ENCODE measurements around the gene ZNF346. TPM values are rescaled to one million over a fixed set of nuclear protein-coding genes. Genes with fewer than 3 reads are reported as not detected.

The ZNF346 gene
- total and polyA plus RNA-seq, 2 of the 13 experiments (the other 11 are each of a cell fraction or from before 2014, with no cell fraction given) = 8.6 to 19.4 TPM

DNA sequence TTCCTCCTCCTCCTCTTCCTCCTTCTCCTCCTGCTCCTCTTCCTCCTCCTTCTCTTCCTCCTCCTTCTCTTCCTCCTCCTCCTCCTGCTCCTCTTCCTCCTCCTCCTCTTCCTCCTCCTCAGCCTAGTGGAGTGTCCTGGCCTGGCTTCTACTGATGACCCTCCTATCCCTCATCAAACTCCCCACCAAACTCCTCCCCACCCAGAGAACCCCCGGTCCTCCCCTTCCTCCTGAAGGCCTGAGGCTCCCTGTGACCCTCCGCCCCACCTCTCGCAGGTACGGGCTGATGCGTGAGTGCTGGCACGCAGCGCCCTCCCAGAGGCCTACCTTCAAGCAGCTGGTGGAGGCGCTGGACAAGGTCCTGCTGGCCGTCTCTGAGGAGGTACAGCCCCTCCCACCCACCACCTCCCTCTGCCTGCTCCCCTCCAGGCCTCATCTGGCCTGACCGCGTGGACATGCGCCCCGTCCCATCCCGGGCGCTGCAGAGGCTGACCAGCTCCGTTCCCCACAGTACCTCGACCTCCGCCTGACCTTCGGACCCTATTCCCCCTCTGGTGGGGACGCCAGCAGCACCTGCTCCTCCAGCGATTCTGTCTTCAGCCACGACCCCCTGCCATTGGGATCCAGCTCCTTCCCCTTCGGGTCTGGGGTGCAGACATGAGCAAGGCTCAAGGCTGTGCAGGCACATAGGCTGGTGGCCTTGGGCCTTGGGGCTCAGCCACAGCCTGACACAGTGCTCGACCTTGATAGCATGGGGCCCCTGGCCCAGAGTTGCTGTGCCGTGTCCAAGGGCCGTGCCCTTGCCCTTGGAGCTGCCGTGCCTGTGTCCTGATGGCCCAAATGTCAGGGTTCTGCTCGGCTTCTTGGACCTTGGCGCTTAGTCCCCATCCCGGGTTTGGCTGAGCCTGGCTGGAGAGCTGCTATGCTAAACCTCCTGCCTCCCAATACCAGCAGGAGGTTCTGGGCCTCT lies 74.8 kb downstream of the ZNF346 start (continued):
- TF ChIP-seq, protein P1, sequence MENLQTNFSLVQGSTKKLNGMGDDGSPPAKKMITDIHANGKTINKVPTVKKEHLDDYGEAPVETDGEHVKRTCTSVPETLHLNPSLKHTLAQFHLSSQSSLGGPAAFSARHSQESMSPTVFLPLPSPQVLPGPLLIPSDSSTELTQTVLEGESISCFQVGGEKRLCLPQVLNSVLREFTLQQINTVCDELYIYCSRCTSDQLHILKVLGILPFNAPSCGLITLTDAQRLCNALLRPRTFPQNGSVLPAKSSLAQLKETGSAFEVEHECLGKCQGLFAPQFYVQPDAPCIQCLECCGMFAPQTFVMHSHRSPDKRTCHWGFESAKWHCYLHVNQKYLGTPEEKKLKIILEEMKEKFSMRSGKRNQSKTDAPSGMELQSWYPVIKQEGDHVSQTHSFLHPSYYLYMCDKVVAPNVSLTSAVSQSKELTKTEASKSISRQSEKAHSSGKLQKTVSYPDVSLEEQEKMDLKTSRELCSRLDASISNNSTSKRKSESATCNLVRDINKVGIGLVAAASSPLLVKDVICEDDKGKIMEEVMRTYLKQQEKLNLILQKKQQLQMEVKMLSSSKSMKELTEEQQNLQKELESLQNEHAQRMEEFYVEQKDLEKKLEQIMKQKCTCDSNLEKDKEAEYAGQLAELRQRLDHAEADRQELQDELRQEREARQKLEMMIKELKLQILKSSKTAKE (CRISPR knock-in tag; IDR thresholded peaks at IDR 0.05; ENCODE audit: borderline replicate concordance) = peak; percentile 73
- TF ChIP-seq AGO1 (IDR thresholded peaks at IDR 0.05; ENCODE audit: low read depth, low read length, poor library complexity, severe bottlenecking) (no peak), ZNF501 (CRISPR knock-in tag; IDR thresholded peaks at IDR 0.05) (no peak), PHF8 (CRISPR knock-in tag; IDR thresholded peaks at IDR 0.05) (no peak), ZNF326 (CRISPR knock-in tag; IDR thresholded peaks at IDR 0.05; ENCODE audit: borderline replicate concordance) (no peak), NR2F2 (IDR thresholded peaks at IDR 0.05; ENCODE audit: borderline replicate concordance, low read depth) (no peak), ZNF331 (CRISPR knock-in tag; IDR thresholded peaks at IDR 0.05) (no peak), NFIC (IDR thresholded peaks at IDR 0.05; ENCODE audit: low read length) (no peak), ZFAT (CRISPR knock-in tag; conservative IDR thresholded peaks at IDR 0.05) (no peak), ELF3 (CRISPR knock-in tag; IDR thresholded peaks at IDR 0.05) (no peak), ZNF850 (CRISPR knock-in tag; conservative IDR thresholded peaks at IDR 0.05) (no peak), MYNN (CRISPR knock-in tag; IDR thresholded peaks at IDR 0.05; ENCODE audit: low read depth) (no peak), KLF9 (CRISPR knock-in tag; IDR thresholded peaks at IDR 0.05; ENCODE audit: low read depth) (no peak), RFX5 (IDR thresholded peaks at IDR 0.05; ENCODE audit: low read depth, low read length) (no peak)
- TF ChIP-seq, protein P2, sequence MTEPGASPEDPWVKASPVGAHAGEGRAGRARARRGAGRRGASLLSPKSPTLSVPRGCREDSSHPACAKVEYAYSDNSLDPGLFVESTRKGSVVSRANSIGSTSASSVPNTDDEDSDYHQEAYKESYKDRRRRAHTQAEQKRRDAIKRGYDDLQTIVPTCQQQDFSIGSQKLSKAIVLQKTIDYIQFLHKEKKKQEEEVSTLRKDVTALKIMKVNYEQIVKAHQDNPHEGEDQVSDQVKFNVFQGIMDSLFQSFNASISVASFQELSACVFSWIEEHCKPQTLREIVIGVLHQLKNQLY (CRISPR knock-in tag; IDR thresholded peaks at IDR 0.05) = no peak
- TF ChIP-seq, protein P3, sequence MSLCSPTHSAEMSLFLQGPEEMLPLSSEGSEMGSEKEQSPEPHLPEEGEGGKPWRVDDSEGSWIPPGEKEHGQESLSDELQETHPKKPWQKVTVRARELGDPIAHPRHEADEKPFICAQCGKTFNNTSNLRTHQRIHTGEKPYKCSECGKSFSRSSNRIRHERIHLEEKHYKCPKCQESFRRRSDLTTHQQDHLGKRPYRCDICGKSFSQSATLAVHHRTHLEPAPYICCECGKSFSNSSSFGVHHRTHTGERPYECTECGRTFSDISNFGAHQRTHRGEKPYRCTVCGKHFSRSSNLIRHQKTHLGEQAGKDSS (CRISPR knock-in tag; IDR thresholded peaks at IDR 0.05; ENCODE audit: borderline replicate concordance, low read depth) = peak; percentile 82; the same call in 1 of the 2 replicates
- TF ChIP-seq, protein P4, sequence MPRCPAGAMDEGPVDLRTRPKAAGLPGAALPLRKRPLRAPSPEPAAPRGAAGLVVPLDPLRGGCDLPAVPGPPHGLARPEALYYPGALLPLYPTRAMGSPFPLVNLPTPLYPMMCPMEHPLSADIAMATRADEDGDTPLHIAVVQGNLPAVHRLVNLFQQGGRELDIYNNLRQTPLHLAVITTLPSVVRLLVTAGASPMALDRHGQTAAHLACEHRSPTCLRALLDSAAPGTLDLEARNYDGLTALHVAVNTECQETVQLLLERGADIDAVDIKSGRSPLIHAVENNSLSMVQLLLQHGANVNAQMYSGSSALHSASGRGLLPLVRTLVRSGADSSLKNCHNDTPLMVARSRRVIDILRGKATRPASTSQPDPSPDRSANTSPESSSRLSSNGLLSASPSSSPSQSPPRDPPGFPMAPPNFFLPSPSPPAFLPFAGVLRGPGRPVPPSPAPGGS (CRISPR knock-in tag; IDR thresholded peaks at IDR 0.05) = peak; percentile 61; the same call in 1 of the 2 replicates
- TF ChIP-seq, protein P5, sequence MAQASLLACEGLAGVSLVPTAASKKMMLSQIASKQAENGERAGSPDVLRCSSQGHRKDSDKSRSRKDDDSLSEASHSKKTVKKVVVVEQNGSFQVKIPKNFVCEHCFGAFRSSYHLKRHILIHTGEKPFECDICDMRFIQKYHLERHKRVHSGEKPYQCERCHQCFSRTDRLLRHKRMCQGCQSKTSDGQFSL (CRISPR knock-in tag; IDR thresholded peaks at IDR 0.05) = no peak
- TF ChIP-seq, protein P6, sequence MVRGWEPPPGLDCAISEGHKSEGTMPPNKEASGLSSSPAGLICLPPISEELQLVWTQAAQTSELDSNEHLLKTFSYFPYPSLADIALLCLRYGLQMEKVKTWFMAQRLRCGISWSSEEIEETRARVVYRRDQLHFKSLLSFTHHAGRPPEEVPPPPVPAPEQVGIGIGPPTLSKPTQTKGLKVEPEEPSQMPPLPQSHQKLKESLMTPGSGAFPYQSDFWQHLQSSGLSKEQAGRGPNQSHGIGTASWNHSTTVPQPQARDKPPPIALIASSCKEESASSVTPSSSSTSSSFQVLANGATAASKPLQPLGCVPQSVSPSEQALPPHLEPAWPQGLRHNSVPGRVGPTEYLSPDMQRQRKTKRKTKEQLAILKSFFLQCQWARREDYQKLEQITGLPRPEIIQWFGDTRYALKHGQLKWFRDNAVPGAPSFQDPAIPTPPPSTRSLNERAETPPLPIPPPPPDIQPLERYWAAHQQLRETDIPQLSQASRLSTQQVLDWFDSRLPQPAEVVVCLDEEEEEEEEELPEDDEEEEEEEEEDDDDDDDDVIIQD (CRISPR knock-in tag; IDR thresholded peaks at IDR 0.05; ENCODE audit: low read depth) = no peak
- TF ChIP-seq, protein P7, sequence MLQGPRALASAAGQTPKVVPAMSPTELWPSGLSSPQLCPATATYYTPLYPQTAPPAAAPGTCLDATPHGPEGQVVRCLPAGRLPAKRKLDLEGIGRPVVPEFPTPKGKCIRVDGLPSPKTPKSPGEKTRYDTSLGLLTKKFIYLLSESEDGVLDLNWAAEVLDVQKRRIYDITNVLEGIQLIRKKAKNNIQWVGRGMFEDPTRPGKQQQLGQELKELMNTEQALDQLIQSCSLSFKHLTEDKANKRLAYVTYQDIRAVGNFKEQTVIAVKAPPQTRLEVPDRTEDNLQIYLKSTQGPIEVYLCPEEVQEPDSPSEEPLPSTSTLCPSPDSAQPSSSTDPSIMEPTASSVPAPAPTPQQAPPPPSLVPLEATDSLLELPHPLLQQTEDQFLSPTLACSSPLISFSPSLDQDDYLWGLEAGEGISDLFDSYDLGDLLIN (CRISPR knock-in tag; IDR thresholded peaks at IDR 0.05; ENCODE audit: borderline replicate concordance) = no peak
